NCI-H774 (cell line): Measurements from ENCODE around the gene SOHLH2.

Source experiments
- DNase-seq: peaks from one replicate; lab custom pipeline; 2025; lab: John Stamatoyannopoulos, UW

SOHLH2 gene

DNA sequence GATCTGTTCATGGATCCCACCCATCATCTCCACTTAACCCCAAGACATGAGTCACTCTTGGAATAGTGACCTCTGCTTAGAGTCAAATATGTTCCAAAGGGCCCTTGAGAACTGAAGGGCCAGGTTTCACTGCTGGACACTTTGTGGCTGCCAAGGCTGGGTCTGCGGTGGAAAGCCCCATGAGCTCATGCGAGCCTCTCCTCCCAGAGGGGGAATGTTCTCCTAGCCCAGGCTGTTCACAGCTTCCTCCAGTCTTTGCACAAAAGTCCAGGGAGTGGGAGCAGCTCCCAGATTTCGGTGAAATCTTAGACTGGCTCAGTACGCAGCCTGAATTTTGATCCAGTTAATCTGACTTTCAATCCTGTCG, 82.4 kb downstream of the SOHLH2 start:
- no peak for DNase-seq

GRCh38 chr13:36131222-36131930, 83.0 kb downstream of the SOHLH2 start, which contains the start of gene DCLK1:
DCLK1 (minus strand) TSS chr13:36131382.
- peak; percentile 13 for DNase-seq

DNA sequence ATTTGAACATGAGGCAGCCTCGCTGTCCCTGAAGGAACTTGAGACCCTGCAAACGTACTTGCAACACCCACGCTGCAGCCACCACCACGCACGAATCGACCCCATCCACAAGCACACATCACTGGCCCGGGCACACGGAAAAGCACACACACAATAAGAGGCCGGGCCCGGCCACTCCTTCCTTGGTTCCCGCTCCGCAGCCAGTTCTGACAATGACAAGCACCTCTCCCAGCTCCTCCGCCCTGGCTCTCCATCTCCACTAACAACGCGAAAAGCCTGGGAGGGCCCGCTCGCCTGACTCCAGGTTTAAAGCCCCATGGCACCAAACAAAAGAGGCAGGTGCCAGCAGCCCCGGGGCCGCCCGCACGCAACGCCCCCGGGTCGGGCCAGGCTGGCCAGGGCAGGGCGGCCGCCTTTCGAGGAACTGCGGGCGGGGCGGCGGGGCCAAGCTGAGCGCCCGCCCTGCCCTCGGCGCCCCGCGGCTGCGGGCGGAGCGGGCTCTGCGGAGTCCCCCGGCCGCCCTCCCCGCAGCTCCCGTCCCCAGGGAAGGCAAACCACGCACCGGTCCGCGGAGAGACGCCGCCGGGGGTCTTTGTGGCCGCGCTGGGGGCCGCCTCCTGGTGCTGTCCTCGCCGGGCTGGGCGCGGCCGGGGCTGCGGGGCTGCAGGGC, 83.7 kb downstream of the SOHLH2 start:
- peak; percentile 26 for DNase-seq

DNA sequence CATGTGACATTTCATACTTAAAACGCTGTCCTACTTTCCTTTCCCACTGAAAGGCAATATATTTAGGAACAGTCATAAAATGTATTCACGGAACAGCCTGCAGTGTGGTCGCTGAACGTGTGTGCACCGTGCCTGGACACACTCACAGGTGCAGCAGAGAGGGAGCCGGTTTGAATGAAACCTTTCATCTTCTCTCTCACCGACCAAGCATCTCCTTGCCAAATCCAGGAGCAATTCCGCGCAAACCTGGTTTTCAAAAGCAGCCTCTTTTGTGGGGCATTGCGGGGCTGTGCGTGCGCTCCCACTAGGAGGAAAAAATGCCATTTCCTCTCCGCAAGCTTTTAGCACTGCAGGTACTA, 84.2 kb downstream of the SOHLH2 start:
- no peak for DNase-seq

DNA sequence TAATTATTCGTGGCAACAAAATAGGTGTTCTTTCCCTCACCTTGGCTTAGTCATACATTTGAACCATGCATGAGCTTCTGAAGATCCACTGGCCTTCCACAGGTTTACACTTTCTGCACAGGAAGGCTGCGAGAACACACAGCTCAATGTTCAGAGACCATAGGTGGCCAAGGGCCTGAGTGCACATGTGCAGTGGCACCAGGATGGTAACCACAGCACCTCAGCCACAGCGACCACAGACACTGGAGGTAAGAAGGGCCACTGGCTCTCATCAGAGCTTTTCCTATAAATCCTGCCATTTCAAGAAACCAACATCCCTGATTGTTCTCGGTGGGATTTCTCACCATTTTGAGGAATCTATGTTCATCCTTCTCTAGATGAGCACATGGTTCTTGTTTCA, 84.8 kb downstream of the SOHLH2 start:
- no peak for DNase-seq

- DNase-seq: no peak
Observed at GRCh38 chr13:36126491-36126890, 87.9 kb downstream of the SOHLH2 start.

DNA sequence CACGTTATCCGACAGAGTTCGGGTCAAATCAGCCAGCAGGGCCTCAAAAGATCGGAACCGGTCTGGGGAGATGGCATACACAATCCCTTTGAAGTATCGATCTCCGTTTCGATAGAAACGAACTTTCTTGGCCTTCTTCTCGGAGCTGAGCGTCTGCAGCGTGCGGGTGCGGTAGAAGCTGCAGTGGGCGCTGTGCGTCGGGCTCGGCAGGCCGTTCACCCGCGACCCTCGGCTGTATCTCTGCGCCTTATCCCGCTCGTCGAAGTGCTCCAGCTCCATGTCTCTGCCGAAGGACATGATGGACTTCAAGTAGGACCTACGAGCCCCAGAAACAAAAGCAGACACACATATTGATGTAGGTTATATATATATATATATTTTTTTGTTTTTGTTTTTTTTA, 88.5 kb downstream of the SOHLH2 start:
- DNase-seq: no peak

GRCh38 chr13:36124236-36124822, 90.0 kb downstream of the SOHLH2 start:
- no peak for DNase-seq
